GM12891 (cell line): ENCODE results near the gene STAT6.

Experiments used
- POLR2A ChIP-seq: IDR thresholded peaks from 2 replicates; pipeline ENCODE4 v1.6.1; 2011; ENCODE audit warnings: low read depth, low read length, control low read depth
- POLR2AphosphoS5 ChIP-seq: IDR thresholded peaks from 2 replicates; pipeline ENCODE4 v1.6.1; 2011; ENCODE audit warnings: low read depth, low read length, control low read depth
- POU2F2 ChIP-seq: IDR thresholded peaks from 2 replicates; pipeline ENCODE4 v1.6.1; 2011; ENCODE audit warnings: low read depth, mild to moderate bottlenecking, control low read depth, low read length, moderate library complexity
- TAF1 ChIP-seq: IDR thresholded peaks from 2 replicates; pipeline ENCODE4 v1.6.1; 2011; ENCODE audit warnings: low read depth, low read length, control low read depth

GRCh38 chr12:57063991-57064685 lies 47.0 kb downstream of the STAT6 start:
- TF ChIP-seq POLR2AphosphoS5 (no peak), TAF1 (no peak), POLR2A (no peak), POU2F2 (no peak)
